OCI-LY1 (cell line): ENCODE measurements around the gene KIF17.

Source experiments
- H2AFZ ChIP-seq: fragments of 200-600 bp; sonication (generic), shearing (Covaris generic); 2 replicates; pipeline ENCODE4 v1.6.0; 2014; ENCODE audit warnings: antibody characterized with exemption, mild to moderate bottlenecking, low read length
- H3F3A ChIP-seq: fragments of 200-600 bp; sonication (generic), shearing (Covaris generic); 2 replicates; pipeline ENCODE4 v1.6.0; 2014; ENCODE audit warnings: mild to moderate bottlenecking, antibody characterized with exemption, low read length, moderate library complexity; ENCODE audit not compliant: insufficient read depth
- H3K27ac ChIP-seq: fragments of 200-600 bp; sonication (generic); 2 replicates; pipeline ENCODE4 v1.5.1; 2014; ENCODE audit warnings: low read length, mixed run types, mild to moderate bottlenecking, low read depth; ENCODE audit not compliant: poor library complexity, severe bottlenecking
- H3K27me3 ChIP-seq: fragments of 200-600 bp; sonication (generic); 2 replicates; pipeline ENCODE4 v1.6.0; 2014; ENCODE audit warnings: antibody characterized with exemption, mild to moderate bottlenecking, low read length, moderate library complexity; ENCODE audit not compliant: insufficient read depth
- H3K36me3 ChIP-seq: fragments of 200-600 bp; sonication (generic); 2 replicates; pipeline ENCODE4 v1.6.1; 2014; ENCODE audit warnings: mild to moderate bottlenecking, antibody characterized with exemption, low read length, moderate library complexity, mixed read lengths; ENCODE audit not compliant: insufficient read depth
- H3K4me1 ChIP-seq: fragments of 200-600 bp; sonication (generic); 2 replicates; pipeline ENCODE4 v1.5.1; 2014; ENCODE audit warnings: mild to moderate bottlenecking, low read length, moderate library complexity; ENCODE audit not compliant: insufficient read depth, severe bottlenecking
- H3K4me2 ChIP-seq: fragments of 200-600 bp; sonication (generic), shearing (Covaris generic); 2 replicates; pipeline ENCODE4 v1.6.1; 2014; ENCODE audit warnings: low read length
- H3K4me3 ChIP-seq: fragments of 200-600 bp; sonication (generic); 2 replicates; pipeline ENCODE4 v1.5.1; 2014; ENCODE audit warnings: low read length, low read depth, mild to moderate bottlenecking, mixed read lengths; ENCODE audit not compliant: poor library complexity, severe bottlenecking
- H3K79me2 ChIP-seq: fragments of 200-600 bp; shearing (Covaris generic); 2 replicates; pipeline ENCODE4 v1.6.1; 2016; ENCODE audit warnings: mixed run types, low read length, mixed read lengths; ENCODE audit not compliant: insufficient read depth
- H3K9ac ChIP-seq: fragments of 200-600 bp; sonication (generic), shearing (Covaris generic); 2 replicates; pipeline ENCODE4 v1.6.1; 2014; ENCODE audit warnings: mild to moderate bottlenecking, low read length, mixed read lengths
- H3K9me2 ChIP-seq: fragments of 200-600 bp; sonication (generic), shearing (Covaris generic); 2 replicates; pipeline ENCODE4 v1.6.1; 2014; ENCODE audit warnings: low read depth, mild to moderate bottlenecking, low read length, mixed read lengths
- H3K9me3 ChIP-seq: fragments of 200-600 bp; shearing (Covaris generic); 2 replicates; pipeline ENCODE4 v1.6.1; 2014; ENCODE audit warnings: low read length, mixed read lengths
- H4K20me1 ChIP-seq: fragments of 200-600 bp; sonication (generic), shearing (Covaris generic); 2 replicates; pipeline ENCODE4 v1.6.0; 2016; ENCODE audit warnings: mild to moderate bottlenecking, low read length; ENCODE audit not compliant: insufficient read depth
- EZH2 ChIP-seq: fragments of 200-600 bp; sonication (generic), shearing (Covaris generic); IDR thresholded peaks from 2 replicates; pipeline ENCODE4 v1.8.0; 2017; ENCODE audit warnings: borderline replicate concordance, mixed run types, mild to moderate bottlenecking, antibody characterized with exemption, low read length, moderate library complexity, mixed read lengths
- TF ChIP-seq, protein P1 (sequence below): fragments of 200-600 bp; sonication (generic), shearing (Covaris generic); IDR thresholded peaks from 2 replicates; pipeline ENCODE4 v1.5.1; 2017; ENCODE audit warnings: mild to moderate bottlenecking, antibody characterized with exemption, low read length, moderate library complexity, mixed read lengths

Gene KIF17

DNA sequence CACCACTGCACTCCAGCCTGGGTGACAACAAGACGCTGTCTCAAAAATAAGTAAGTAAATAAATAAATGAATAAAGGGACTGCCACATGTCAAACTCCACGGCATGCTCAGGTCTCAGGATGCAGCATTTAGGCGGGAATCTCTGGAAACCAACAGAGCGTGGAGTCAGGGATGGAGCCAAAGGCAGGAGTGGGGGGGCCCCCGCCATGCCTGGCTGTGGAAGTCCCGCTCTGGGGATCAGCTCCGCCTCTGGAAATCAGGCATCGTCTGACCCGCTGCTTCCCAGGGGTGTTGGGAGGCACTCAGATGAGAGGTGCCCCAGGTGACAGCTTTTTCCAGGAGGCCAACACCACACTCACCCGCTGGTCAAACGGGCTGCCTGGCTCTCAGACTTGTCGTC, 20.2 kb downstream of the KIF17 start:
- no peaks in the 10 kb centered on the region for H3K9me2 ChIP-seq
- no peak for TF ChIP-seq EZH2
- TF ChIP-seq, protein P1, sequence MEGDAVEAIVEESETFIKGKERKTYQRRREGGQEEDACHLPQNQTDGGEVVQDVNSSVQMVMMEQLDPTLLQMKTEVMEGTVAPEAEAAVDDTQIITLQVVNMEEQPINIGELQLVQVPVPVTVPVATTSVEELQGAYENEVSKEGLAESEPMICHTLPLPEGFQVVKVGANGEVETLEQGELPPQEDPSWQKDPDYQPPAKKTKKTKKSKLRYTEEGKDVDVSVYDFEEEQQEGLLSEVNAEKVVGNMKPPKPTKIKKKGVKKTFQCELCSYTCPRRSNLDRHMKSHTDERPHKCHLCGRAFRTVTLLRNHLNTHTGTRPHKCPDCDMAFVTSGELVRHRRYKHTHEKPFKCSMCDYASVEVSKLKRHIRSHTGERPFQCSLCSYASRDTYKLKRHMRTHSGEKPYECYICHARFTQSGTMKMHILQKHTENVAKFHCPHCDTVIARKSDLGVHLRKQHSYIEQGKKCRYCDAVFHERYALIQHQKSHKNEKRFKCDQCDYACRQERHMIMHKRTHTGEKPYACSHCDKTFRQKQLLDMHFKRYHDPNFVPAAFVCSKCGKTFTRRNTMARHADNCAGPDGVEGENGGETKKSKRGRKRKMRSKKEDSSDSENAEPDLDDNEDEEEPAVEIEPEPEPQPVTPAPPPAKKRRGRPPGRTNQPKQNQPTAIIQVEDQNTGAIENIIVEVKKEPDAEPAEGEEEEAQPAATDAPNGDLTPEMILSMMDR, result no peak
- H3K36me3 ChIP-seq, result no peaks in the 10 kb centered on the region
- H2AFZ ChIP-seq, result no peak overlapping the region
- H3F3A ChIP-seq, result no peaks in the 10 kb centered on the region
- no peak overlapping the region for H3K4me3 ChIP-seq
- H3K27me3 ChIP-seq, result no peaks in the 10 kb centered on the region; the same call in 1 of the 2 replicates
- no peaks in the 10 kb centered on the region for H4K20me1 ChIP-seq
- H3K9me3 ChIP-seq, result no peaks in the 10 kb centered on the region
- no peak overlapping the region for H3K4me2 ChIP-seq
- peaks cover 3% of the 10 kb centered on the region for H3K4me1 ChIP-seq
- no peaks in the 10 kb centered on the region for H3K79me2 ChIP-seq
- H3K27ac ChIP-seq, result no peak overlapping the region
- no peak overlapping the region for H3K9ac ChIP-seq

DNA sequence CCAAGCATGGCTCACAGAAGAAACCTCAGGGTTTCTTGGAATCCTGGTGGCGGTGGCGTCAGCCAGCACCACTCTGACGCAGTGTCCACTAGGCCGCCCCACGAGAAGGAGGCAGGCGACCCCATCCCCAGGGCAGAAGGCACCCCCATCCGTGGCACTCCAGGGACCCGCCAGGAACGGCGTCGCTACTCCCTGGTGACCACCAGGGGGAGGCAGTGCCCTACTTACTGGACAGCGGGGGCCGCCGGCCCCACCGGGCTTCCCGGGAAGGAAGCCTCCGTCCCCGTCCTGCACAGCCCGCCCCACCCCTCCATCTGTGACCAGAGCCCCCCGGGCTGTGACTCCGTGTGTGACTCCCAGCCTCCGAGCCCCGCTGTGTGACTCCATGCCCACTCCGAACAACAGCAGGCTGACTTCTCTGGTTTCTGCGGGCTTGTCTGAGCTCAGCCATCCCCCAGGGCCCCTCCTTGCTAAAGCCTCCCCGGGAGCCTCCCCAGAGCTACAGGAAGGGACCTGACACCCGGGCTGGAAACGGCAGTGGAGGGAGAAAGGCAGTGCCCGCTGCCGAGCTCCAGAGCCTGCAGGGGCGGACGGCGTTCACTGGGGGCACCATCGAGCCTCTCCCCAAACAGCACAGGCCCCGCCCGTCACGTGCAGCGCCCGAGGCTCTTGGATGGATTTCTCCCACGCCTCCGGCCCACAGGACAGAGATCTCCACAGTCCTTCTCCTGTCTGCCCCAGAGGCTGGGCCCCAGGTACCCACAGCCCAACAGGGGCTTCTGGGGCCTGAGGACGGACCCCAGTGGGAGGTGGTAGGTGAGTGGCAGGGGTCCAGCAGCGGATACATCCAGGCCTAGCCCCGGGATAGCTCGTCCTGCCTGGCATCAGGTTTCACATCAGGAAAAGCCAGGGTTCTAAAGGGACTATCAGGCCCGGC, 21.1 kb downstream of the KIF17 start:
- no peak overlapping the region for H3K27ac ChIP-seq

DNA sequence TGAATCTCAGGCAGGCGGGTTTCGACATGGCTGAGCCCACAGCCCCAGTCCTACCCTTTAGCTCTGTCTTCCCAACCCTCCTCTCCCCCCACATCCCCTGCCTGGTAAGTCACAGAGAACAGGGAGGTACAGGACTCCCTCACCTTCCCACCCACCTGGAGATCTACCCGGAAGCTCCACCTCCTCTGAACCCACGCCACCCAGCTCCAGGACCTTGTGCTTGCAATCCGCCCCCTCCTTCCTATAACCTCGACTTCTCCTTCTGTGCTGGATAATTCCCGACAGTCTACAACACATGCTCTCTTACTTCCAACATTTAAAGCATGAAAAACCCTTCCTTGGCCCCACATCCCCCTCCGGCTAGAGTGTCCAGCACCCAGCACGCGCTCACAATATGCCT, 22.3 kb downstream of the KIF17 start:
- no peak overlapping the region for H3K4me2 ChIP-seq
- H3K36me3 ChIP-seq, result no peaks in the 10 kb centered on the region
- TF ChIP-seq EZH2, result no peak
- TF ChIP-seq, protein P1, result no peak
- H2AFZ ChIP-seq, result no peak overlapping the region
- no peak overlapping the region for H3K27ac ChIP-seq
- no peak overlapping the region for H3K9ac ChIP-seq
- peaks cover 3% of the 10 kb centered on the region for H3K4me1 ChIP-seq
- H3K9me3 ChIP-seq, result no peaks in the 10 kb centered on the region
- H4K20me1 ChIP-seq, result no peaks in the 10 kb centered on the region
- H3K27me3 ChIP-seq, result no peaks in the 10 kb centered on the region; the same call in 1 of the 2 replicates
- H3K4me3 ChIP-seq, result no peak overlapping the region
- no peaks in the 10 kb centered on the region for H3F3A ChIP-seq
- H3K79me2 ChIP-seq, result no peaks in the 10 kb centered on the region
- no peaks in the 10 kb centered on the region for H3K9me2 ChIP-seq

More for the DNA sequence above, 21.1 kb downstream of the KIF17 start:
- Histone ChIP-seq H4K20me1 (no peaks in the 10 kb centered on the region), H3K27me3 (no peaks in the 10 kb centered on the region; the same call in 1 of the 2 replicates), H3K9me2 (no peaks in the 10 kb centered on the region), H3K36me3 (no peaks in the 10 kb centered on the region), H3K4me1 (peaks cover 3% of the 10 kb centered on the region), H2AFZ (peak overlapping the region; percentile 99), H3K4me3 (peak overlapping the region; percentile 80), H3K79me2 (no peaks in the 10 kb centered on the region), H3F3A (no peaks in the 10 kb centered on the region), H3K4me2 (peak overlapping the region; percentile 99), H3K9ac (peak overlapping the region; percentile 89), H3K9me3 (no peaks in the 10 kb centered on the region)
- TF ChIP-seq EZH2, result no peak
- TF ChIP-seq, protein P1, result peak; percentile 84
